ENCODE measurements around the gene EEF2K.

The EEF2K gene

GRCh38 chr16:22278441-22279230 is 72.6 kb downstream of the EEF2K start:
- no peak for DNase-seq (ENCODE audit: low read depth)
- TF ChIP-seq, protein P1, sequence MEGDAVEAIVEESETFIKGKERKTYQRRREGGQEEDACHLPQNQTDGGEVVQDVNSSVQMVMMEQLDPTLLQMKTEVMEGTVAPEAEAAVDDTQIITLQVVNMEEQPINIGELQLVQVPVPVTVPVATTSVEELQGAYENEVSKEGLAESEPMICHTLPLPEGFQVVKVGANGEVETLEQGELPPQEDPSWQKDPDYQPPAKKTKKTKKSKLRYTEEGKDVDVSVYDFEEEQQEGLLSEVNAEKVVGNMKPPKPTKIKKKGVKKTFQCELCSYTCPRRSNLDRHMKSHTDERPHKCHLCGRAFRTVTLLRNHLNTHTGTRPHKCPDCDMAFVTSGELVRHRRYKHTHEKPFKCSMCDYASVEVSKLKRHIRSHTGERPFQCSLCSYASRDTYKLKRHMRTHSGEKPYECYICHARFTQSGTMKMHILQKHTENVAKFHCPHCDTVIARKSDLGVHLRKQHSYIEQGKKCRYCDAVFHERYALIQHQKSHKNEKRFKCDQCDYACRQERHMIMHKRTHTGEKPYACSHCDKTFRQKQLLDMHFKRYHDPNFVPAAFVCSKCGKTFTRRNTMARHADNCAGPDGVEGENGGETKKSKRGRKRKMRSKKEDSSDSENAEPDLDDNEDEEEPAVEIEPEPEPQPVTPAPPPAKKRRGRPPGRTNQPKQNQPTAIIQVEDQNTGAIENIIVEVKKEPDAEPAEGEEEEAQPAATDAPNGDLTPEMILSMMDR (conservative IDR thresholded peaks at IDR 0.05; ENCODE audit: low read depth, low read length), result no peak
- no peak overlapping the region for H3K4me3 ChIP-seq (ENCODE audit: low read length)

- H3K4me3 ChIP-seq (ENCODE audit: low read length), result no peak overlapping the region
- TF ChIP-seq, protein P1 (conservative IDR thresholded peaks at IDR 0.05; ENCODE audit: low read depth, low read length), result no peak
- DNase-seq (ENCODE audit: low read depth), result no peak
Measured at GRCh38 chr16:22282254-22282892, 76.3 kb downstream of the EEF2K start.

- no peak for DNase-seq (ENCODE audit: low read depth)
- TF ChIP-seq, protein P1 (conservative IDR thresholded peaks at IDR 0.05; ENCODE audit: low read depth, low read length), result no peak
- H3K4me3 ChIP-seq (ENCODE audit: low read length), result no peak overlapping the region
Measured at GRCh38 chr16:22284637-22285036, 78.6 kb downstream of the EEF2K start.

GRCh38 chr16:22285080-22285479 is 79.0 kb downstream of the EEF2K start:
- no peak overlapping the region for H3K4me3 ChIP-seq (ENCODE audit: low read length)
- no peak for DNase-seq (ENCODE audit: low read depth)
- TF ChIP-seq, protein P1 (conservative IDR thresholded peaks at IDR 0.05; ENCODE audit: low read depth, low read length), result no peak

GRCh38 chr16:22291020-22291419 is 84.9 kb downstream of the EEF2K start:
- TF ChIP-seq, protein P1 (conservative IDR thresholded peaks at IDR 0.05; ENCODE audit: low read depth, low read length), result no peak
- no peak overlapping the region for H3K4me3 ChIP-seq (ENCODE audit: low read length)
- DNase-seq (ENCODE audit: low read depth), result no peak

DNA sequence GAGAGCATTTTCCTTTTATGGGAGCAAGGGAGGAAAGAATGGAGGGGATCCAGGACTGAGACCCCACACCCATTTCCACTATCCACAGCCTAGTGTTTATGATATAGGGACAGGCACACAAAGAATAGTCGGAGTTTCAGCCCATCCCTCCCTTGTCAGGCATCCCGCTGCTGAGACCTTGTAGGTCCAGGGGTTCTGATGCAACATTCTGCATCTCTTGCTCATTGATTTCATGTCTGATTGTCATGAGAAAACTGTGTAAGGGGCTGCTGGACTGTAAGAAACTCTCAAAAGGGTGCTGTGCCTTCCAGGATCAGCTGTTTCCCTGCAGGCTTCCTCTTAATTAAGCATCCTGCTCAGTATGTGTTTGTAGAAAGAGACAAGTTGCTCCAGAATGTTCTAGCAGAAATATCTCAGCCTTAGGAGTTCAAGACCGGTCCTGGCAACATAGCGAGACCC is 85.8 kb downstream of the EEF2K start:
- TF ChIP-seq, protein P1 (conservative IDR thresholded peaks at IDR 0.05; ENCODE audit: low read depth, low read length), result no peak
- no peak overlapping the region for H3K4me3 ChIP-seq (ENCODE audit: low read length)
- no peak for DNase-seq (ENCODE audit: low read depth)

- TF ChIP-seq, protein P1 (conservative IDR thresholded peaks at IDR 0.05; ENCODE audit: low read depth, low read length), result no peak
- no peak for DNase-seq (ENCODE audit: low read depth)
- no peak overlapping the region for H3K4me3 ChIP-seq (ENCODE audit: low read length)
Measured at GRCh38 chr16:22292320-22292719, 86.2 kb downstream of the EEF2K start.
